Neural progenitor cell (in vitro differentiated cells): ENCODE results near the gene ZMYND12. TPM values are rescaled to one million over a fixed set of nuclear protein-coding genes. Genes with fewer than 3 reads are reported as not detected.

Experiments used
- DNase-seq: peaks from one replicate; pipeline ENCODE4 v3.0.0-alpha.2; 2016; ENCODE audit warnings: low spot score
- H2AFZ ChIP-seq: fragments of 200-600 bp; sonication (generic); replicated peaks from 2 replicates; pipeline ENCODE4 v1.6.1; 2016; ENCODE audit warnings: antibody characterized with exemption
- H3F3A ChIP-seq: fragments of 200-600 bp; sonication (generic); 2 replicates; pipeline ENCODE4 v1.6.1; 2016; ENCODE audit warnings: antibody characterized with exemption, low read depth
- H3K27ac ChIP-seq: fragments of 200-600 bp; sonication (generic); 2 replicates; pipeline ENCODE4 v1.5.1; 2016; ENCODE audit warnings: mild to moderate bottlenecking
- H3K27me3 ChIP-seq: fragments of 200-600 bp; sonication (generic); 2 replicates; pipeline ENCODE4 v1.6.1; 2016; ENCODE audit warnings: mild to moderate bottlenecking, moderate library complexity
- H3K36me3 ChIP-seq: fragments of 200-600 bp; sonication (generic); 2 replicates; pipeline ENCODE4 v1.5.1; 2016
- H3K4me1 ChIP-seq: fragments of 200-600 bp; sonication (generic); 2 replicates; pipeline ENCODE4 v1.6.1; 2016; ENCODE audit warnings: mixed run types
- H3K4me2 ChIP-seq: fragments of 200-600 bp; sonication (generic); 2 replicates; pipeline ENCODE4 v1.6.1; 2016
- H3K4me3 ChIP-seq: fragments of 200-600 bp; sonication (generic); 2 replicates; pipeline ENCODE4 v1.5.1; 2016
- H3K79me2 ChIP-seq: fragments of 200-600 bp; sonication (generic); 2 replicates; pipeline ENCODE4 v1.6.1; 2016; ENCODE audit warnings: low read depth
- H3K9ac ChIP-seq: fragments of 200-600 bp; sonication (generic); 2 replicates; pipeline ENCODE4 v1.6.1; 2016
- H3K9me3 ChIP-seq: fragments of 200-600 bp; sonication (generic); 2 replicates; pipeline ENCODE4 v1.5.1; 2016; ENCODE audit warnings: low read depth
- H4K20me1 ChIP-seq: fragments of 200-600 bp; sonication (generic); 2 replicates; pipeline ENCODE4 v1.6.1; 2016; ENCODE audit warnings: low read depth
- H3K27ac Mint-ChIP-seq: 3 replicates; pipeline ENCODE4 v1.8.0; 2021; ENCODE audit warnings: mixed read lengths
- H3K27me3 Mint-ChIP-seq: 2 replicates; pipeline ENCODE4 v1.8.0; 2022; ENCODE audit warnings: low read depth, mild to moderate bottlenecking, inconsistent platforms, moderate library complexity, mixed read lengths; ENCODE audit not compliant: insufficient read depth
- H3K36me3 Mint-ChIP-seq: 3 replicates; pipeline ENCODE4 v1.8.0; 2021; ENCODE audit warnings: mixed read lengths
- H3K4me1 Mint-ChIP-seq: 3 replicates; pipeline ENCODE4 v1.8.0; 2021; ENCODE audit warnings: mixed read lengths
- H3K4me3 Mint-ChIP-seq: 3 replicates; pipeline ENCODE4 v1.8.0; 2021; ENCODE audit warnings: mild to moderate bottlenecking, moderate library complexity, mixed read lengths
- H3K9me3 Mint-ChIP-seq: 3 replicates; pipeline ENCODE4 v1.8.0; 2020; ENCODE audit warnings: mixed read lengths
- EZH2 ChIP-seq: fragments of 200-600 bp; sonication (generic); IDR thresholded peaks from 2 replicates; pipeline ENCODE4 v1.6.1; 2017; ENCODE audit warnings: antibody characterized with exemption, mild to moderate bottlenecking, moderate library complexity
- EZH2phosphoT487 ChIP-seq: fragments of 200-600 bp; sonication (generic); IDR thresholded peaks from 2 replicates; pipeline ENCODE4 v1.6.1; 2017; ENCODE audit warnings: antibody characterized with exemption
- small RNA-seq: library from RNA; depleted of rRNA; stranded (forward); fragments of <200 nt; gene quantifications from one replicate; pipeline ENCODE3, GENCODE V24; 2015
- total RNA-seq: library from RNA; depleted of rRNA; stranded (reverse); fragments of >200 nt; gene quantifications from 2 replicates; pipeline ENCODE4 v1.2.3, GENCODE V29; 2015; ENCODE audit warnings: low replicate concordance
- TF ChIP-seq, protein P1 (sequence below): fragments of 200-600 bp; sonication (generic); IDR thresholded peaks from 2 replicates; pipeline ENCODE4 v1.5.1; 2017; ENCODE audit warnings: antibody characterized with exemption, mild to moderate bottlenecking

Gene ZMYND12
- total RNA-seq, 1 donor from 2014 or later: 1.3 TPM

DNA sequence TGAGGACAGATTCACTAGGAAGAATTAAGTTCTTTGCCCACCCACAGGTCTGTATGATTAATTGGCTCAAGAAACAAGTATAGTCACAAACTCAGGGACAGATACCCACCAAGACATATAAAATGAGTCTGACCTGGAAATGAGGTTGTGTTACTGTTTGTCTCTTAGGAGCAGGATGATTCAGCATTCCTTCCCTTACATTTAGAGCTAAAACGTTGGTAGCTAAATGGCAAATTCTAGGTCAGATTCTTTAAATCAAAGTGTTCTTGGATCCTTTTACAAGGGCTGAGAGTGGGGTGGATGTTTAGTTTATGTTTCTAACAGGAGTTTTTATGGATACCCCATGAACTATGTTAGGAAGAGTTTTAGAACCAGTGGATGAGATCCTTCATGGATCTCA lies 70.5 kb downstream of the ZMYND12 start:
- H3K27me3 ChIP-seq: peaks cover 28% of the 10 kb centered on the region
- no peaks in the 10 kb centered on the region for H3K79me2 ChIP-seq
- H3K36me3 Mint-ChIP-seq: no peaks in the 10 kb centered on the region

DNA sequence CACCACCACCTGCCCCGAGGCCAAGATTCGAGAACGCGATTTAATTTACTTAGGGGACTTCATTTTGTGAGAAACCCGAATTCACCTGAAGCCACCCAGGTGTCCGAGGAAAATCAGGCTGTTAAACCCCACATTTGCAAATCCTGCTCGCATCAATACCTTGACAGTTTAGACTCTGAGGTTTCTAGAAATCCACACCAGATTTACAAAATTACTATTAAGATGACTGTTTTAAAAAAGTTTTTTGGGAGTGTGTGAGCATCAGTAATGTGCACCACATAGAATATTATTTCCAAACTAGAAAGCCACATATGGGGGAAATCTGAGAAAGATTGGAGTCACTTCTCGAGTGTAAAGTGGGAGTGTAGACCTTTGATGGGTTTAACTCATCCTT lies 74.5 kb downstream of the ZMYND12 start:
- TF ChIP-seq, protein P1, sequence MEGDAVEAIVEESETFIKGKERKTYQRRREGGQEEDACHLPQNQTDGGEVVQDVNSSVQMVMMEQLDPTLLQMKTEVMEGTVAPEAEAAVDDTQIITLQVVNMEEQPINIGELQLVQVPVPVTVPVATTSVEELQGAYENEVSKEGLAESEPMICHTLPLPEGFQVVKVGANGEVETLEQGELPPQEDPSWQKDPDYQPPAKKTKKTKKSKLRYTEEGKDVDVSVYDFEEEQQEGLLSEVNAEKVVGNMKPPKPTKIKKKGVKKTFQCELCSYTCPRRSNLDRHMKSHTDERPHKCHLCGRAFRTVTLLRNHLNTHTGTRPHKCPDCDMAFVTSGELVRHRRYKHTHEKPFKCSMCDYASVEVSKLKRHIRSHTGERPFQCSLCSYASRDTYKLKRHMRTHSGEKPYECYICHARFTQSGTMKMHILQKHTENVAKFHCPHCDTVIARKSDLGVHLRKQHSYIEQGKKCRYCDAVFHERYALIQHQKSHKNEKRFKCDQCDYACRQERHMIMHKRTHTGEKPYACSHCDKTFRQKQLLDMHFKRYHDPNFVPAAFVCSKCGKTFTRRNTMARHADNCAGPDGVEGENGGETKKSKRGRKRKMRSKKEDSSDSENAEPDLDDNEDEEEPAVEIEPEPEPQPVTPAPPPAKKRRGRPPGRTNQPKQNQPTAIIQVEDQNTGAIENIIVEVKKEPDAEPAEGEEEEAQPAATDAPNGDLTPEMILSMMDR: no peak
- TF ChIP-seq EZH2phosphoT487 (no peak), EZH2 (no peak)
- Histone ChIP-seq H3K27ac (no peak overlapping the region), H3K4me3 (peak overlapping the region; percentile 79), H3K79me2 (no peaks in the 10 kb centered on the region), H3K27me3 (peaks cover 51% of the 10 kb centered on the region), H3K4me1 (peaks cover 8% of the 10 kb centered on the region), H3K9me3 (no peaks in the 10 kb centered on the region), H3F3A (peaks cover 9% of the 10 kb centered on the region), H4K20me1 (no peaks in the 10 kb centered on the region), H3K4me2 (peak overlapping the region; percentile 100), H2AFZ (peak overlapping the region; percentile 100), H3K36me3 (no peaks in the 10 kb centered on the region), H3K9ac (no peak overlapping the region)
- DNase-seq: no peak
- peak overlapping the region; percentile 80 for H3K4me3 Mint-ChIP-seq
- no peaks in the 10 kb centered on the region for H3K9me3 Mint-ChIP-seq
- H3K36me3 Mint-ChIP-seq: no peaks in the 10 kb centered on the region
- peaks cover 24% of the 10 kb centered on the region for H3K27me3 Mint-ChIP-seq
- H3K27ac Mint-ChIP-seq: no peak overlapping the region
- H3K4me1 Mint-ChIP-seq: peaks cover 6% of the 10 kb centered on the region

More for the DNA sequence above, 70.5 kb downstream of the ZMYND12 start:
- Histone ChIP-seq H4K20me1 (no peaks in the 10 kb centered on the region), H3K27ac (no peak overlapping the region), H3K4me3 (no peak overlapping the region), H3K36me3 (no peaks in the 10 kb centered on the region), H2AFZ (no peak overlapping the region), H3K9ac (no peak overlapping the region), H3K4me1 (peaks cover 8% of the 10 kb centered on the region), H3K9me3 (no peaks in the 10 kb centered on the region), H3F3A (peaks cover under 1% of the 10 kb centered on the region), H3K4me2 (no peak overlapping the region)
- Mint-ChIP-seq H3K27me3 (peaks cover 17% of the 10 kb centered on the region), H3K4me1 (no peaks in the 10 kb centered on the region), H3K27ac (no peak overlapping the region), H3K4me3 (no peak overlapping the region), H3K9me3 (no peaks in the 10 kb centered on the region)
- TF ChIP-seq EZH2phosphoT487 (no peak), EZH2 (no peak)
- TF ChIP-seq, protein P1: no peak
- no peak for DNase-seq

DNA sequence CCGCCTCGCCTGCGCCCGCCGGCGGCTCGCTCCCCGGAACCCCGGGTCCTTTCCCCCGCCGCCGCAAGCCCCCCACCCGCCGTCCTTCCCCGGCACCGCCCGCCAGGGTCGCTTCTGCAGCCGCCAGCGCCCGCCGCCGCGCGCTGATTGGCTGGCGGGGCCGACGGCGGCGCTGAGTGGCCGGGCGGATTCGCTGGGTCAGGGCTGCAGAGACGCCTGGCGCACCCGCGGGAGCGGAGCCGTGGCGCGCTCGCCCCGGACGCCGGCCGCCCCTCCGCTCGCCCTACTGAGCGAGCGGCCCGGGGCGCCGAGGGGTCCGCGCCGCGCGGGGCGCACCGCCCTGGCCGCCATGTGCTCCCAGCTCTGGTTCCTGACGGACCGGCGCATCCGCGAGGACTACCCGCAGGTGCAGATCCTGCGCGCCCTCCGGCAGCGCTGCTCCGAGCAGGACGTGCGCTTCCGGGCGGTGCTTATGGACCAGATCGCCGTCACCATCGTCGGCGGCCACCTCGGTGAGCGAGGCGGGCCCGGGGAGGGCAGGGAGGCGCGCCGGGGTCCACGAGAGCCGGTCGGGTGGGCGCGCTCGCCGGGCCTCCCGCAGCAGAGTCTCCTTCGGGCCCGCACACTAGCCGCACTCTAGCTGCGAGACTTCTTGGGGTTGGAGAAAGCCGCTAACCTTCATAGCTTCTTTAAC lies 75.1 kb downstream of the ZMYND12 start, which contains the start of gene RIMKLA:
Gene RIMKLA (plus strand): TSS at position 207 of the 694 bp plus-strand sequence. CDS start 143 bp downstream, at position 350.
- peak within 1 kb of the TSS; percentile 100 for H2AFZ ChIP-seq
- Mint-ChIP-seq H3K27me3 (peaks cover 24% of the 10 kb centered on the region), H3K4me1 (peaks cover 6% of the 10 kb centered on the region), H3K4me3 (peak within 1 kb of the TSS; percentile 80), H3K36me3 (no peaks in the 10 kb centered on the region), H3K27ac (no peak within 1 kb of the TSS), H3K9me3 (no peaks in the 10 kb centered on the region)
- H4K20me1 ChIP-seq: no peaks in the 10 kb centered on the region
- TF ChIP-seq, protein P1: no peak
- peak; percentile 63 for TF ChIP-seq EZH2
- H3K9ac ChIP-seq: no peak within 1 kb of the TSS
- no peaks in the 10 kb centered on the region for H3K9me3 ChIP-seq
- H3K27ac ChIP-seq: no peak within 1 kb of the TSS
- peaks cover 9% of the 10 kb centered on the region for H3F3A ChIP-seq
- H3K4me2 ChIP-seq: peak within 1 kb of the TSS; percentile 100
- peaks cover 8% of the 10 kb centered on the region for H3K4me1 ChIP-seq
- DNase-seq: peak; percentile 92
- no peaks in the 10 kb centered on the region for H3K79me2 ChIP-seq
- peaks cover 51% of the 10 kb centered on the region for H3K27me3 ChIP-seq
- peak within 1 kb of the TSS; percentile 79 for H3K4me3 ChIP-seq
- no peaks in the 10 kb centered on the region for H3K36me3 ChIP-seq

Small RNAs within 50 kb of the gene (small RNA-seq; reads per million reads assigned to genes)
- not detected for gene TMSB4XP1

Other genes with a start within 250 kb of the ZMYND12 start
- gene FOXJ3, start 120.8 kb downstream of the ZMYND12 start, total RNA-seq: 48.8 and 58.5 TPM in 2 replicates
- 5.1 and 5.4 TPM in 2 replicates for gene RIMKLA, start 75.2 kb downstream of the ZMYND12 start, total RNA-seq
- 43.1 and 63.3 TPM in 2 replicates for gene PPCS, start 521 bp upstream of the ZMYND12 start, total RNA-seq
- 2.0 and 2.8 TPM in 2 replicates for gene CCDC30, start 7.3 kb upstream of the ZMYND12 start, total RNA-seq
- gene PPIH, start 202.4 kb upstream of the ZMYND12 start, total RNA-seq: 77.9 and 126 TPM in 2 replicates
- gene YBX1, start 226.4 kb upstream of the ZMYND12 start, total RNA-seq: 1,302 and 1,610 TPM in 2 replicates